Measurements from ENCODE around the gene SLC27A2.

Gene SLC27A2

DNA sequence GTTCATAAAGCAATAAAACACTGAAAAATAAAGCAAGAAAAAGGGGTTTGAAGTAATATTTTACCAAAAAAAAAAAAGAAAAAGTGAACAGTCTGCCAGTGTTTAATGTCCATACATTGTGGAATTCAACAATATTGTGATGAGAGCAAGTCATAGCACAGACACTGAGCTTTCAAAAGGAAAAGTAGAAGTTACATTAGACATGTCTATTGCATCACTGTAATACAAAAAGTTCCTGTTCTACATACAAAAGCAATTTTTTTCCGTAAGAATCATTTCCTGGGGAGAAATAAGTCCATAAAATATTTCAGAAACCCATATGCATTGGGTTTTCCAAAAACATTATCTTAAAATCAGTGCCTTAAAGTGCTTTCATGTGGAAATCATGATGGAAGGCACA lies 95.4 kb downstream of the SLC27A2 start:
- no peak for DNase-seq (ENCODE audit: low spot score)

DNA sequence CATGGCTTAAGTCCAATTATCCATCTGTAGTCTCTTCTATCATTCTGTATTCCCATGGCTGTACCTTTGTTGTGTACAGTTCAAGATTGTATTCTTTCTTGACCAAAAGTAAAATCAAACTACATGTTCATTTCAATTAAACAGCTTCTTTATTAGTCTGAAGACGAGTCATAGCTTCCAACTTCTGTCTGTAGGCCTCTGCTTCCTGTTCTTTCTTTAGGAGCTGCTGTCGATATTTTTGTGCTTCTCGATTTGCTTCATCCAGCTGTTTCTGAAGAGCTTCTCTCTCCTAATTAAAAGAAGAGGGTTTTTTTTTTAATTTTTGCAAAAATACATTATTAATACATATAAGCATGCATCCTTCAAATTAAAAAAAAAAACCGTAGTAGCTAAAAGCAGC lies 96.5 kb downstream of the SLC27A2 start:
- no peak for DNase-seq (ENCODE audit: low spot score)

DNA sequence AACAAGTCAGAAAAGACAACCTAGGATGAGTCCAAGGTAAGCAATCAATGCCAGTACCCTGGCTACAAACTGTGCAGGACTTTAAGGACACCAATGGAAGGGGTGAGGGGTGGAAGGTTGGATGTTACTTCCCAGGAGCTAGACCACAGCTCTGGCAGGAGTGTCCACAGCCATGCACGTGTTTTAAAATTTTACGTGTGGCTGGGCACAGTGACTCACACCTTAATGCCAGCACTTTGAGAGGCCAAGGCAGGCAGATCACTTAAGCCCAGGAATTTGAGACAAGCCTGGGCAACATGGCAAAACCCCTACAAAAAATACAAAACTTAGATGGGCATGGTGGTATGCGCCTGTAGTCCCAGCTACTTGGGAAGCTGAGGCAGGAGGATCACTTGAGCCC lies 98.3 kb downstream of the SLC27A2 start:
- no peak for DNase-seq (ENCODE audit: low spot score)

GRCh38 chr15:50281427-50281826 lies 99.4 kb downstream of the SLC27A2 start:
- no peak for DNase-seq (ENCODE audit: low spot score)

Measured in D341Med (cell line).